H1 (cell line): ENCODE results near the gene CORO1C. TPM values are rescaled to one million over a fixed set of nuclear protein-coding genes. Genes with fewer than 3 reads are reported as not detected.
A peak's percentile ranks its signal among the peaks of the same experiment; 100 is the strongest.

ENCODE experiments used
- ASH2L ChIP-seq: fragments of 200-600, 300-600 bp; sonication (generic); IDR thresholded peaks from one replicate; pipeline ENCODE4 v1.7.1; 2017; ENCODE audit warnings: low read length
- BRCA1 ChIP-seq: IDR thresholded peaks from 2 replicates; pipeline ENCODE4 v1.6.1; 2012; ENCODE audit warnings: low read depth, low read length, improper control_type of control experiment
- CBX8 ChIP-seq: fragments of 300-800, 300-1000 bp; sonication (generic); IDR thresholded peaks from 2 replicates; pipeline ENCODE4 v1.7.1; 2016; ENCODE audit warnings: low read depth, low read length, borderline replicate concordance
- CEBPB ChIP-seq: IDR thresholded peaks from 2 replicates; pipeline ENCODE4 v1.6.1; 2012; ENCODE audit warnings: low read depth, low read length
- CREB1 ChIP-seq: IDR thresholded peaks from 2 replicates; pipeline ENCODE4 v1.6.1; 2012; ENCODE audit warnings: inconsistent platforms
- EP300 ChIP-seq, 2 experiments: IDR thresholded peaks; 1 replicate in 1 of 2; 2 replicates in 1 of 2; pipeline ENCODE4 v1.6.1; 2011 to 2012; ENCODE audit warnings: low read depth in 2 of 2, low read length in 2 of 2, mild to moderate bottlenecking in 2 of 2, borderline replicate concordance in 1 of 2, inconsistent platforms in 1 of 2, moderate library complexity in 1 of 2
- HDAC2 ChIP-seq, 2 experiments: fragments of 300-600 bp in 1 of 2; sonication (generic) in 1 of 2; IDR thresholded peaks; 2 replicates each; pipeline ENCODE4 v1.6.1; 2011 to 2012; ENCODE audit warnings: low read depth in 2 of 2, low read length in 2 of 2, mild to moderate bottlenecking in 2 of 2, moderate library complexity in 2 of 2, borderline replicate concordance in 1 of 2, inconsistent platforms in 1 of 2
- JUND ChIP-seq: IDR thresholded peaks from 2 replicates; pipeline ENCODE4 v1.6.1; 2011; ENCODE audit warnings: mild to moderate bottlenecking, improper control_type of control experiment, low read length
- MAFK ChIP-seq: IDR thresholded peaks from 2 replicates; pipeline ENCODE4 v1.6.1; 2012; ENCODE audit warnings: low read depth, mild to moderate bottlenecking, improper control_type of control experiment, low read length
- PHF8 ChIP-seq: fragments of 200-600 bp; sonication (generic); conservative IDR thresholded peaks from 2 replicates; pipeline ENCODE4 v1.7.1; 2012; ENCODE audit warnings: low read depth, mild to moderate bottlenecking, inconsistent platforms, low read length, moderate library complexity
- POU5F1 ChIP-seq: IDR thresholded peaks from 2 replicates; pipeline ENCODE4 v1.6.1; 2011; ENCODE audit warnings: low read depth, mild to moderate bottlenecking, low read length, moderate library complexity
- RAD21 ChIP-seq, 2 experiments: IDR thresholded peaks in 1 of 2; conservative IDR thresholded peaks in 1 of 2; 2 replicates each; pipeline ENCODE4 v1.6.1; 2011; ENCODE audit warnings: low read depth in 2 of 2, low read length in 2 of 2, improper control_type of control experiment in 1 of 2, inconsistent platforms in 1 of 2, mild to moderate bottlenecking in 1 of 2, moderate library complexity in 1 of 2
- RBBP5 ChIP-seq: IDR thresholded peaks from 2 replicates; pipeline ENCODE4 v1.7.1; 2012; ENCODE audit warnings: low read depth, mild to moderate bottlenecking, inconsistent platforms, low read length, moderate library complexity, borderline replicate concordance
- RFX5 ChIP-seq: IDR thresholded peaks from 2 replicates; pipeline ENCODE4 v1.6.1; 2011; ENCODE audit warnings: low read depth, low read length, improper control_type of control experiment, borderline replicate concordance
- RNF2 ChIP-seq: fragments of 200-900, 300-1000 bp; sonication (generic); IDR thresholded peaks from 2 replicates; pipeline ENCODE4 v1.7.1; 2016; ENCODE audit warnings: borderline replicate concordance, low read depth, mild to moderate bottlenecking, antibody characterized with exemption, low read length; ENCODE audit not compliant: poor library complexity, severe bottlenecking; ENCODE audit errors: missing control alignments
- RXRA ChIP-seq: IDR thresholded peaks from 2 replicates; pipeline ENCODE4 v1.6.1; 2011; ENCODE audit warnings: low read depth, mild to moderate bottlenecking, low read length, moderate library complexity; ENCODE audit not compliant: insufficient read depth
- SIX5 ChIP-seq: IDR thresholded peaks from 2 replicates; pipeline ENCODE4 v1.6.1; 2011; ENCODE audit warnings: mild to moderate bottlenecking, low read depth, low read length
- SP1 ChIP-seq: IDR thresholded peaks from 2 replicates; pipeline ENCODE4 v1.6.1; 2011; ENCODE audit warnings: low read depth, low read length
- TAF1 ChIP-seq: IDR thresholded peaks from 2 replicates; pipeline ENCODE4 v1.6.1; 2011; ENCODE audit warnings: mild to moderate bottlenecking, low read depth, low read length
- TAF7 ChIP-seq: optimal IDR thresholded peaks from 2 replicates; pipeline ENCODE3; 2011; ENCODE audit warnings: low read depth, mild to moderate bottlenecking, inconsistent platforms, low read length, moderate library complexity, borderline replicate concordance
- polyA plus RNA-seq, 7 experiments: library from polyadenylated mRNA; depleted of rRNA in 3 of 7; stranded (reverse) in 5 of 7; unstranded in 2 of 7; fragments of >200 nt in 5 of 7; fragments of 200-250 nt in 2 of 7; gene quantifications; 1 replicate in 5 of 7; 2 replicates in 1 of 7; 4 replicates in 1 of 7; pipeline versions ENCODE4 v1.2.1 to v1.2.3, GENCODE V29; 2011 to 2013; ENCODE audit warnings: missing spikeins in 2 of 7, mixed read lengths in 2 of 7
- total RNA-seq: library from RNA; stranded (reverse); fragmentation: NEBNext Ultra II Directional; extraction: Animal tissue kit (Norgen Biotek cat#: 25700); gene quantifications from 2 replicates; pipeline ENCODE4 v1.2.1, GENCODE V29; 2021
- TF ChIP-seq, protein P1 (sequence below): IDR thresholded peaks from 2 replicates; pipeline ENCODE4 v1.6.1; 2012; ENCODE audit warnings: inconsistent platforms
- TF ChIP-seq, protein P2 (sequence below): IDR thresholded peaks from 2 replicates; pipeline ENCODE4 v1.6.1; 2011; ENCODE audit warnings: low read length, improper control_type of control experiment

CORO1C gene
- total and polyA plus RNA-seq, 2 of the 8 experiments (the other 6 are each of a cell fraction or from before 2014, with no cell fraction given), result 72.7 to 120 TPM

DNA sequence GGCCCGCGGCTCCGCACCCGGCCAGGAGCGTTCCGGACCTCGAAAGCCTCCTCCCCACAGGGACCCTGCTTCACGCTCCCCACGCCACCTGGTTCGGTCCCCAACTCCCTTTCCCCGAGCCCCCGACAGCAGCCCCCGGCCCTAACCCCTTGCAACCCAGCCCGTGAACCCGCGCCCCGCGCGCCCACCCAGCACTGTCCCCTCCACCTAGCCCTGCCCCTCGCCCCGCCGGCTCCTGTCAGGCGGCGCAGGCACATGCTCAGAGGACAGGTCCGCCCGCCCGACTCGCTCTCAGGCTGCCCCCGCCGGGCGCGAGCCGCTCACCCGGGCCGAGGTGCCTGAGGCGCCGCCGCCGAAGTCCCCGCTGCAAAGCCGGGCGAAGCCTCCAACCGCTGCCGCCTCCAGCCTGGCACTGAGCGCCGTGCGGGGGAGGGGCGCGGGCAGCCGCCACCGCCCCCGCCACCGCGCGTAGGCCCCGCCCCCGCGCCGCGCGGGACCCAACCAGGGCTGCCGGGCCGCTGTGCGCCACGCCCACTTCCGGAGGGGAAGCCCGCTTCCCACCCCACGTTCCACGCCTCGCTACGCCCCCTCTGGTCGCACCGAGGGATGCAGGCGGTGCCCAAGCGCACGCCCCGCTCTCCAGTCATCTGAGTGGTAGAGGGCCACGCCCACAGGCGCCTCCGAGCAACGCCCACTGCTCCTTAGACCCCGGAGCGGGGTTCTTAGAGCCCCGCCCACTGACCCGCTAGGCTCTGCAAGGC lies at the start of gene CORO1C (continued):
- TF ChIP-seq TAF7 (peak; percentile 96), HDAC2 (IDR thresholded peaks at IDR 0.05; ENCODE audit: borderline replicate concordance in 1 of 2, low read depth in 2 of 2, low read length in 2 of 2) (peak in 1 of 2 experiments; percentile 48; a peak in 2 of 4 replicates), RAD21 (IDR thresholded peaks at IDR 0.05 in 1 of 2, conservative IDR thresholded peaks at IDR 0.05 in 1 of 2; ENCODE audit: low read depth in 2 of 2, low read length in 2 of 2) (peak; percentile 48 to 58), PHF8 (peak; percentile 71), RBBP5 (no peak; the same call in 1 of the 2 replicates), ASH2L (no peak), CBX8 (no peak), JUND (no peak), RNF2 (no peak), SP1 (peak; percentile 47; the same call in 1 of the 2 replicates), CREB1 (peak; percentile 73), RFX5 (no peak), POU5F1 (no peak), CEBPB (no peak), RXRA (no peak), SIX5 (no peak), TAF1 (peak; percentile 96), BRCA1 (no peak), MAFK (no peak), EP300 (IDR thresholded peaks at IDR 0.05; ENCODE audit: borderline replicate concordance in 1 of 2, low read depth in 2 of 2, low read length in 2 of 2) (peak in 1 of 2 experiments; percentile 53; a peak in 1 of 3 replicates)
- TF ChIP-seq, protein P1, sequence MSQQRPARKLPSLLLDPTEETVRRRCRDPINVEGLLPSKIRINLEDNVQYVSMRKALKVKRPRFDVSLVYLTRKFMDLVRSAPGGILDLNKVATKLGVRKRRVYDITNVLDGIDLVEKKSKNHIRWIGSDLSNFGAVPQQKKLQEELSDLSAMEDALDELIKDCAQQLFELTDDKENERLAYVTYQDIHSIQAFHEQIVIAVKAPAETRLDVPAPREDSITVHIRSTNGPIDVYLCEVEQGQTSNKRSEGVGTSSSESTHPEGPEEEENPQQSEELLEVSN, result no peak
- TF ChIP-seq, protein P2, sequence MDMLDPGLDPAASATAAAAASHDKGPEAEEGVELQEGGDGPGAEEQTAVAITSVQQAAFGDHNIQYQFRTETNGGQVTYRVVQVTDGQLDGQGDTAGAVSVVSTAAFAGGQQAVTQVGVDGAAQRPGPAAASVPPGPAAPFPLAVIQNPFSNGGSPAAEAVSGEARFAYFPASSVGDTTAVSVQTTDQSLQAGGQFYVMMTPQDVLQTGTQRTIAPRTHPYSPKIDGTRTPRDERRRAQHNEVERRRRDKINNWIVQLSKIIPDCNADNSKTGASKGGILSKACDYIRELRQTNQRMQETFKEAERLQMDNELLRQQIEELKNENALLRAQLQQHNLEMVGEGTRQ, result no peak
